ENCODE results near the gene MYBPC3.
"Not testable (repeated sequence)": the region's sequence is repeated elsewhere in the genome, so short reads cannot be mapped to it uniquely, and the experiment has no call there.

MYBPC3 gene

GRCh38 chr11:47327025-47327424 lies 25.5 kb downstream of the MYBPC3 start:
- in situ Hi-C loops (cut with MboI; ENCODE audit: low pct_unique_long_range_greater_than_20kb, low sequenced_read_pairs, unreplicated experiment), result no loop called here
- peak; percentile 12 for DNase-seq (ENCODE audit: low spot score)
- TF ChIP-seq, protein P1, sequence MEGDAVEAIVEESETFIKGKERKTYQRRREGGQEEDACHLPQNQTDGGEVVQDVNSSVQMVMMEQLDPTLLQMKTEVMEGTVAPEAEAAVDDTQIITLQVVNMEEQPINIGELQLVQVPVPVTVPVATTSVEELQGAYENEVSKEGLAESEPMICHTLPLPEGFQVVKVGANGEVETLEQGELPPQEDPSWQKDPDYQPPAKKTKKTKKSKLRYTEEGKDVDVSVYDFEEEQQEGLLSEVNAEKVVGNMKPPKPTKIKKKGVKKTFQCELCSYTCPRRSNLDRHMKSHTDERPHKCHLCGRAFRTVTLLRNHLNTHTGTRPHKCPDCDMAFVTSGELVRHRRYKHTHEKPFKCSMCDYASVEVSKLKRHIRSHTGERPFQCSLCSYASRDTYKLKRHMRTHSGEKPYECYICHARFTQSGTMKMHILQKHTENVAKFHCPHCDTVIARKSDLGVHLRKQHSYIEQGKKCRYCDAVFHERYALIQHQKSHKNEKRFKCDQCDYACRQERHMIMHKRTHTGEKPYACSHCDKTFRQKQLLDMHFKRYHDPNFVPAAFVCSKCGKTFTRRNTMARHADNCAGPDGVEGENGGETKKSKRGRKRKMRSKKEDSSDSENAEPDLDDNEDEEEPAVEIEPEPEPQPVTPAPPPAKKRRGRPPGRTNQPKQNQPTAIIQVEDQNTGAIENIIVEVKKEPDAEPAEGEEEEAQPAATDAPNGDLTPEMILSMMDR (IDR thresholded peaks at IDR 0.05; ENCODE audit: extremely low read depth, insufficient read depth, missing control alignments), result no peak

DNA sequence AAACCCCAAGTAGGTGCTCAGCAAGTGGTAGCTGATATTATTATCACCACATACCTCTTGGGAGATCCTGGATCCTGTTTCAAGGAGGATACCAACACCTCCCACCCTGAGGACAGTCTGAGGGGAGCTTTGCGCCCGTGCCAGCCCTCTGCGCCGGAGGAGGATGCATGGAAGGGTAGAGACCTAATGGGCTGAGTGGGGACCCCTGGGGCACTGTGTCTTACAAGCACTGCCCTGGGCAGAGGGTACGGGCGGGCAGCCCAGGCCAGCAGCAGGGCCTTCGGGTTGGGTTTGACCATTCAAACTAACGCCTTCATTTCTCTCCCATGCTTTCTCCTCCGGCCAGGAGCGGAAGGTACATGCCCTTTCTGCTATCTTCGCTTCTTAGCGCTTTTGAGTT lies 26.3 kb downstream of the MYBPC3 start:
- peak; percentile 14 for DNase-seq (ENCODE audit: low spot score)
- in situ Hi-C loops (cut with MboI; ENCODE audit: low pct_unique_long_range_greater_than_20kb, low sequenced_read_pairs, unreplicated experiment), result no loop called here
- TF ChIP-seq, protein P1 (IDR thresholded peaks at IDR 0.05; ENCODE audit: extremely low read depth, insufficient read depth, missing control alignments), result no peak

GRCh38 chr11:47325271-47326041 lies 27.0 kb downstream of the MYBPC3 start:
- in situ Hi-C loops (cut with MboI; ENCODE audit: low pct_unique_long_range_greater_than_20kb, low sequenced_read_pairs, unreplicated experiment), result no loop called here
- DNase-seq (ENCODE audit: low spot score), result no peak
- TF ChIP-seq, protein P1 (IDR thresholded peaks at IDR 0.05; ENCODE audit: extremely low read depth, insufficient read depth, missing control alignments), result no peak

GRCh38 chr11:47324520-47324919 lies 28.0 kb downstream of the MYBPC3 start:
- in situ Hi-C loops (cut with MboI; ENCODE audit: low pct_unique_long_range_greater_than_20kb, low sequenced_read_pairs, unreplicated experiment), result no loop called here
- DNase-seq (ENCODE audit: low spot score), result no peak
- TF ChIP-seq, protein P1 (IDR thresholded peaks at IDR 0.05; ENCODE audit: extremely low read depth, insufficient read depth, missing control alignments), result no peak

GRCh38 chr11:47318166-47318565 lies 34.3 kb downstream of the MYBPC3 start:
- in situ Hi-C loops (cut with MboI; ENCODE audit: low pct_unique_long_range_greater_than_20kb, low sequenced_read_pairs, unreplicated experiment), result no loop called here
- TF ChIP-seq, protein P1 (IDR thresholded peaks at IDR 0.05; ENCODE audit: extremely low read depth, insufficient read depth, missing control alignments), result no peak
- DNase-seq (ENCODE audit: low spot score), result no peak

DNA sequence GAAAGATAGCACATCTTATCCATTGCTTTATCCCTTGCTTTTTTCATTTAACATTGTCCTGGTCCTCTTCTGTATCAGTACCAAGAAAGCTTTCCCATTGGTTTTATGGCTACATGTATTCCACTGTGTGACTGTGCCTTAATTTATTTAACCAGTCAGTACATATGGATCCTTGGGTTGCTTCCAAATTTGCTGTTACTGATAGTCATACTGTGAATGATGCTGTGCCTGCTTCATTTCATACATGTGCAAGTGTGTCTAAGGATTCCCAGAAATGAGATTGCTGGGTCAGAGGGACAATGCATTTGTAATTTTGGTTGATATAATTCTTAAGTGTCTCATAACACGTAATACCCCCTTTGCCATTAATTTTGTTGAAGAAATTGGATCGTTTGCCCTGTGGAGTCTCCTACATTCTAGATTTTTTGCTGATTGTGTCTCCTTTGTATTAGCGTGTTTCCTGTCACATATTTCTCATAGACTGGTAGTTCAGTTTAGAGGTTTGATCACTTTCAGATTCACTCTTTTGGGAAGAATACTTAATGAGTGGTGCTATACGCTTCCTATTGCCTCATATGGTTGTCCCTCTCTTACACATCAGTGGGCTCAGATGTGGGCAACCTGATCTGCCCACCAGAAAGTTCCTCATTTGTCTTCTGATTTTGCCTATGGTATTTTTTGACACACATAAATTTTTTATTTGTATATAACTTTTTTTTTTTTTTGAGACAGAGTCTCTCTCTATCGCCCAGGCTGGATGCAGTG lies 35.3 kb downstream of the MYBPC3 start:
- no peak for DNase-seq (ENCODE audit: low spot score)
- TF ChIP-seq, protein P1 (IDR thresholded peaks at IDR 0.05; ENCODE audit: extremely low read depth, insufficient read depth, missing control alignments), result no peak
- in situ Hi-C loops (cut with MboI; ENCODE audit: low pct_unique_long_range_greater_than_20kb, low sequenced_read_pairs, unreplicated experiment), result no loop called here

- in situ Hi-C loops (cut with MboI; ENCODE audit: low pct_unique_long_range_greater_than_20kb, low sequenced_read_pairs, unreplicated experiment); DNase-seq (ENCODE audit: low spot score): not testable (repeated sequence)
Observed at GRCh38 chr11:47316501-47316900, 36.0 kb downstream of the MYBPC3 start.
